GM21723 (cell line): ENCODE measurements around the gene PRRC1.

Experiments
- ATAC-seq: cut with Tn5 transposase; IDR thresholded peaks from one replicate; pipeline ENCODE4 v1.9.1; 2021; ENCODE audit warnings: mild to moderate bottlenecking, moderate library complexity; ENCODE audit not compliant: unreplicated experiment

PRRC1 gene

GRCh38 chr5:127574852-127575679 lies 57.6 kb downstream of the PRRC1 start:
- no peak for ATAC-seq

GRCh38 chr5:127577458-127577857 lies 60.0 kb downstream of the PRRC1 start:
- ATAC-seq: no peak

DNA sequence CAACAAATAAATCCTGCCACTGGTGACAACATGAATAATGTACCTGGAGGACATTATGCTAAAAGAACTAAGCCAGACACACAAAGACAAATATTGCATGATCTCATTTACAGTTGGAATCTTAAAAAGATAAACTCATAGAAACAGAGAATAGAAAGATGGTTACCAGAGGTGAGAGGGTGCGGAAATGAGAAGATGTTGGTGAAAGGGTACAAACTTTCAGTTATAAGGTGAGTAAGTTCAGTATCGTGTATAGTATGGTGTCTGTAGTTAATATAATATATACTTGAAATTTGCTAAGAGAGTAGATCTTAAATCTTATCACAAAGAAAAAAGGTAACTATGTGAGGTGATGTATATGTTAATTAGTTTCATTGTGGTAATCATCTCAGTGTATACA lies 63.3 kb downstream of the PRRC1 start:
- ATAC-seq: peak; percentile 36

GRCh38 chr5:127581450-127581849 lies 64.0 kb downstream of the PRRC1 start:
- no peak for ATAC-seq

DNA sequence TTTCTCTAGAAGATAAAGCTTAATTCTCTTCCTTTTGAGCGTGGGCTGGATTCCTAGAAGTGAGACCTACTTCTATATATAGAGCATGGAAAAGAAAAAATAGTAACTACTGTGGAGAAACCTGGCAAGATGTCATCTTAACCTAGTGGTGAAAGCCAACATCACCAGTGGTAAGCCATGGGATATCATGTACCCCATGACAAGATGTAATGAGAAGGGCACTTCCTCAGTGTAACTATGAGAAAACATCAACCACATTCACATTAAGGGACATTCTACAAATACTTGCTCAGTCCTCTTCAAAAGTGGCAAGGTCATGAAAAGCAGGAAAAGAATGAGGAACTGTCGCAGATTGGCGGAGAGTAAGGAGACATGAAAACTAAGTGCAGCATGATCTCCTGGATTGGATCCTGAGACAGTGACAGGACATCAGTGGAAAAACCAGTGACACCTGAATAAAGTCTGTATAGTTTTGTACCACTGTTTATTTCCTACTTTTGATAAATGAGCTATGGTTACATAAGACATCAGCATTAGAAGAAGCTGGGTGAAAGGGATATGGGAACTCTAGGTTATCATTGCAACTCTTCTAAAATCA lies 65.4 kb downstream of the PRRC1 start:
- no peak for ATAC-seq

DNA sequence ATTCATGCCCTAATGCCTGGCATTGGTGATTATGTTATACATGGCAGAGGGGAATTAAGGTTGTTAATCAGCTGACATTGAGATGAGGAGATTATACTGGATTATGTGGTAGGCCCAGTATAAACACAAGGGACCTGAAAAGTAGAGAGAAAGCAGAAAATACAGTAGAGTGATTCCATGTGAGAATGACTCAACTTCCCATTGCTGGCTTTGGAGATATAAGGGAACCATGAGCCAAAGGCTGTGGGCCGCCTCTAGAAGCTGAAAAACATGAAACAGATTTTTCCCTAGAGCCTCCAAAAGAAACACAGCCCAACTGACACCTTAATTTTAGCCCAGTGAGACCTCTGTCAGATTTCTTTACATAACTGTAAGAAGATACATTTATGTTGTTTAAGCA lies 66.4 kb downstream of the PRRC1 start:
- ATAC-seq: no peak

DNA sequence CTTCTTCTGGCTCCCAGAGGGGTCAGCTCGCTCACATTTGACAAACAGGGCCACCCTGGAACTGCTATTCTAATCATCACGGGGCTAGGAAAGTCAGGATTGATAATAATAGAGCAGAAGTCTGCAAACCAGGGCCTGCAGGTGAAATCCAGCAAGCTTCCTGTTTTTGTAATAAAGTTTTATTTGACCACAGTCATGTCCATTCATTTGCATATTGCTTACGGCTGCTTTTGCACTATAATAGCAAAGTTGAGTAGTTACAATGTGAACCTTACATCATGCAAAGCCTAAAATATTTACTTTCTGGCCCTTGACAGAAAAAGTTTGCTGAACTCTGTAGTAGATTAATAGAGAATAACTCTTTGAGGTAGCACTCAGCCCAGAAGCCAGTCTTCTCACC lies 68.2 kb downstream of the PRRC1 start:
- no peak for ATAC-seq

DNA sequence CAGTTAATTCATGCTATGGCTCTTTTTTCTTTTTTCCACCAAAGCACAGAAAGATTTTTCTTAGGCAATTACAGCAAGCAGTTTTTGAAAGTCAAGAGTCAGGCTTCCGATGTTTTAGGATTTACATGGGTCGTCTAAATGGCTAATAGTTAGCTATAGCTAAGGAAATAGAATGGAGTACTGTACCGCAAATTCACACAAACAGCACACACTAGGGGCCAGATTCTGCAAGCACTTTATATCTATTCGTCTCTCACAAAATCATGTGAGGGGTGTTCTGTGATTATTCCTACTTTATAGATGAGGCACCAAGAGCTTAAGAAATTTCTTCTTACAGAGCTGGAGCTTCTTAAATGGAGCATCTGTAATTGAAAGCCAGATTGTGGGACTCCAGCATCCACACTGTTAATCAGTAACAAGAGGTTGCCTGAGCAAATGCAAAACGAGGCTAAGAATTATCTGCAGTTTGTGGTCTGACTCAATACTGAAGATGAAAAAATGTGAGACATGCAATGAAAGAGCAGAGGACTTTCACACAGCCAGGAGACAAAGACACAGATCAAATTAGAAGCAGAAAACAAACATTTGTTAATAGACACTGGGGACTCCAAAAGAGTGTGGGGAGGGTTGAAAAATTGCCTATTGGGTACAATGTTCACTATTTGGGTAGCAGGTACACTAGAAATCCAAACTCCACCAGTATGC lies 68.8 kb downstream of the PRRC1 start:
- peak; percentile 75 for ATAC-seq

GRCh38 chr5:127586811-127587210 lies 69.4 kb downstream of the PRRC1 start:
- peak; percentile 64 for ATAC-seq

- ATAC-seq: no peak
These were observed 69.9 kb downstream of the PRRC1 start for GRCh38 chr5:127587246-127587917.

GRCh38 chr5:127588368-127588767 lies 70.9 kb downstream of the PRRC1 start:
- ATAC-seq: no peak

DNA sequence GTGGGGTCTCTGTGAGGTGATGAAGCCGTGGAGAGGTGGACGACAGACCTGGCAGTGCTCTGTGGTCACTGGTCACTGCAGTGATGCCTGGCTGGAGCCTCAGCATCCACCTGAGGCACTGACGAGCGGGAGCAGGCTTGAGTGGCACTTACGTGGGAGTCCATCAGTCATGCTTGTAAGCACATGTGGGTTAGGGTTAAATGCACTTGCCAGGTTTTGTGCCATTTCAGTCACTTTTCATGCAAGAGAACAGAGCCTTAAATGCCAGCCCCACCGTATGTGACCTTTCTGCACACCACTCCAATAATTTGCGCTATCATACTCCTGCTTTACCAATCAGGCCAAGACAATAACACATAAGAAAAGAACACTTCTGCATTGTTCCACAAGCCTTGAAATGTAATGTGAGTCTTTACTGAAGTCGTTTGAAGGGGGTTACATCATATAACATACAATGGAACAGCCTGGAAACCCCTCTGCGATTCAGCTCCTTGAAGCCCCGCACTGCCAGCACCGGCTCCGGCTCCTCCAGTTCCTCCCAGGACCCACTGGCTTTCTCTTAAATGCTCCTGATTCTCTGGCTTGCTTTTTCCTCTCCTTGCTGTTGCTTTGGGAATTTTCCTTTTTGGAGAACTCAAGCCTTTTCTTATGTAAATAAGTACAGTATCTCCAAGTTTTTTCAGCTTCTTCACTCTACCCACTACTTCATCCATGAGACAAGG lies 72.0 kb downstream of the PRRC1 start:
- ATAC-seq: no peak

DNA sequence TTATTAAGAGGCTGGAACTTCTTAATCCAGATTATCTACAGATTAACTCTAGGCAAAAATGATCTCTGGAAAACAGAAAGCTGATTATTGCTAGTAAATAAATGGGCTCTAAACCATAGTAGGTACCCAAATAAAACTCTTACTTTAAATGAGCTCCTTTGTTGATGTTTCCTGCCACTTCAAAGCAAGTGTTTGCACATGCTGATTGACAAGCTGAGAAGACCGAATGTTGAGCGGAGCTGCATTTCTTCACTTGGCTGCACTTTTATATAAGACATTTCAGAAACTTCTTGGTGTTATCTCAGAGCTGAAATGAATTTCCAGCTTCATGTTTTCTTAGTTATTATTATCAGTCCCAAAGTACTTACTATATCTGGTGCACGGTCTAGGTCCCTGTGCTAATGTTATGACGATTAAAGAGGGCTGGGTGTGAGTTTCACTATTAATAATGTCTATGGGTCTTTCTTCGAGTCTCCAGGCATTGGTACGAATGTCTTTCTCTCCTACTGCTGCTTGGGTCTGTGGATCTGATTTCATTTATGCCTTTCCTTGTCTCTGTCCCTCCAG lies 72.8 kb downstream of the PRRC1 start:
- ATAC-seq: peak; percentile 48

DNA sequence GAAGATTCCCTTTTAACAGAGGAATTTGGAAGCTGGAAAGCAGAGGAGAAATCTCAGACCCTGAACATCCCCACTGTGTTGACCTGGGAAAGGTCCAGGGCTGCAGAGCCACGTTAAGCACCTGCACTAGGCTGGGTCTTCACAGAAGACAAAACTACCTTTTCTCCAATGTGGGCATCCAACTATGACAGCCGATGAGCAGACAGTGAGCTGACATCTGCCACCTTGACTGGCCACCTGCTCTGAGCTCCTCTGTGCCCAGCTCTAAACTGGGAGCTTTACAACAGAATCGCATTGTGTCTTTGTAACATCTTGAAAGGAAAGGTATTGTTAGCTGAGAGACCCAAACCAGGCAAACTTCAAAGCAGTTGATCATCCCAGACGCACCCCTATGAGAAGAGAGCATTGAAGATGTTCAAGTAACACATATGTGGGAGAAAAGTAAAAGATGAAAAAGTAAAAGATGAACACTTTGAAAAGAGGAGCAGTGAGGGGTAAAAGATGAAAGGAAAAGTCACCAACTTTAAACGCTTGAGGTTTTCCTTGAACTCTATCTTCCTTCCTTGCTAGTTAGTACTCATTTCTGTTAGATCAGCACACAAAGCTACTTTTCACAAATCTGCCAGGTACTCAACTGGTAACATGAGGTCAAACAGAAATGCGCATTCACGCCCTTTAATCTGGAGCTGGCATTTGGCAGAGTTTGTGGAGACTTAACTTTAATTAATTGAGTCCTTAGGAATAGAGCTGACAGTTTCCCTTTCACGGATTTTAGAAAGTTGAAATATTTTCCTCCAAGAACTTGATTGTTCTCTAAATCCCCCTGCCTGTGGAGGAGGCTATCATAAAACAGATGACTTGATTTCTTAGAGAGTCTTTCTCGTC lies 78.3 kb downstream of the PRRC1 start:
- ATAC-seq: no peak

DNA sequence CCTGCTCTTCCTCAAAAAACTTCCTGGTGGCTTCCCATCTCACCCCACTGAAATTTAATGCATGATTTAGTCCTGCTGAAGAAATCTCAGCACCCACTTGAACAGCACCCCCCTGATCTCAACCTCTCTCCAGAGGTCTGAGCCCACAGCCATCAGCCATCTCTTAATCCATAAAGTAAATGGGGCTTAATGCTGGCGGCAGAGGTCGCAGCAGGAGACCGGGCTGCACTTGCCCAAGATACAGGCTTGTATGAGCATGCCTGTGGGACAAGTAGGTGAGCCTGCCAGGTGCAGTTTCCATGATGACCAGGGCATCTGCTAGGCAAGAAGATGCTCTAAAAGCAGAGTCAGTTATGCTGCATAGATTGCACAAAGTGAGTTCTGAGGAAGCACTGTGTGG lies 79.1 kb downstream of the PRRC1 start:
- no peak for ATAC-seq

DNA sequence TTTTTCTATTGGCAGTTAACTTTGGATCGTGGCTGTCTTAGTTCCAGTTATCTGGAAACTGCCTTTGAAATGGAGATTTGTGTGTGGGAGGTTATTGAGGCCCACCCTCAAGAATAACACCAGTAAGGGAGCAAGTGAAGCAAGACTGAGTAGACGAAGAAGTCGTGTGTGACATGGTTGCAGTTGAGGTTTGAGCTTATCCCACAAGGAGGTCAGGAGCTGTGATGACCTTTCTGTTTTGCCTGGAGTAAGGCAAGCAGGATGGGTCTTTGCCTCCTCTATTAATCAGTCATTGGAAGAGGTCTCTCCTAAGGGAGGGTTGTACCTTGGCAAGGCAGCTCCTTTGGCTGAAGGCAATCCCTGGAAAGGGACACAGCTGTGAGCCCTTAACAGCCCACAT lies 81.9 kb downstream of the PRRC1 start:
- ATAC-seq: no peak

DNA sequence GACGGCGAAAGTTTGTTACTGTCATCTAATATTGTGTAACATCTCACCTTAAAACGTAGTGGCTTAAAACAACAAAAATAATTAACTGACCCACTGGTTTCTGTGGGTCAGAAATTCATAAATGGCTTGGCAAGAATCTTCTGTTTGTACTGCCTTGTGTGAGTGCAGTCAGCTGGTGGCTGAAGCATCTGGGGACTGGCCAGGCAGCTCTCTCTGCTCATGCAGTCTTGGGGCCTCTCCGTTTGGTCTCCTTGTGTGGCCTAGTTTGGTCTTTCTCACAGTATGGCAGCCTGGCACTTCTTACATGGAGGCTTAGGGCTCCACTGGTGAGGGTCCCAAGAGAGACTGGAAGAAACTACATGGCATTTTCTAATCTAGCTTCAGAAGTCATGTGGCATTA lies 82.4 kb downstream of the PRRC1 start:
- ATAC-seq: no peak

DNA sequence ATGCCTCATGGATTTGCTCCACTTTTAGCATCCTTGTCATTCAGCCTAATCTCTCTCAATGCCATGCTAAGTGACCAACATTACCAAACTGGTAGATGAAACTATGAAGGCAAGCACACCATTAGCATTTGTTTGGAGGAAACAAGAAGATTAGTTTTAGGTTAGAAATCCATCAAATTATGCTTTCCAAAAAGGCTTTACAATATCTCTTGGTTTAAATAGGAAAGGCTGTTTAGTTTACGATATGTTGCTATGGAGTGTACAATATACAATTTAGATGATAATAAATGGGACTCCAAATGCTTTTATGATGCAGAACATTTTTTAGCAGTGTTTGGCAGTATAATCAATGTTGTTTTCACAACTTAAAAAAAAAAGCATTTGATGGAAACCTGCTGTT lies 83.7 kb downstream of the PRRC1 start:
- ATAC-seq: no peak

GRCh38 chr5:127601601-127602000 lies 84.2 kb downstream of the PRRC1 start:
- no peak for ATAC-seq

DNA sequence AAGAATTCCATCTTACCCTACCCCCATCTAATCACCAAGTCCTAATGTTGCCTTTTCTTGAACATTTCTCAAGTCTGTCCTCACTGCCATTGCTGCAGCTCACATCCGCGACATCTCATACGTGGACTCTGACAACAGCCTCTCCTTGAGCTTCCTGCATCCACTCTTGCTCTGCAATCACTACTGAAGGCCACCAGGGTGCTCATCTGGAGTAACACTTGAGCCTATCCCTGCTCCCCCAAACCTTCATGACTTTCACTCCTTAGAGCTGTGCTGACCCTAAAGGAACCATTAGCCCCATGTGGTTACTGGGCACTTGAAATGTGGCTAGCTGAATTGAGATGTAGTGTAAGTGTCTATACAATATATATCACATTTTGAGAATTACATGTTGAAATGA lies 85.0 kb downstream of the PRRC1 start:
- ATAC-seq: no peak
